Effector CD4-positive, alpha-beta T cell (primary cell): ENCODE results near the gene RAI1.
A peak's percentile ranks its signal among the peaks of the same experiment; 100 is the strongest.

Experiments
- DNase-seq: peaks from one replicate; pipeline ENCODE4 v3.0.0-alpha.2; 2020

Gene RAI1

GRCh38 chr17:17837380-17837821, 156.1 kb downstream of the RAI1 start:
- DNase-seq, result no peak

- no peak for DNase-seq
These were observed 157.0 kb downstream of the RAI1 start for GRCh38 chr17:17837966-17838962.

GRCh38 chr17:17839791-17840707, 158.8 kb downstream of the RAI1 start:
- DNase-seq, result peak; percentile 72

- no peak for DNase-seq
These were observed 159.7 kb downstream of the RAI1 start for GRCh38 chr17:17840751-17841591.

DNA sequence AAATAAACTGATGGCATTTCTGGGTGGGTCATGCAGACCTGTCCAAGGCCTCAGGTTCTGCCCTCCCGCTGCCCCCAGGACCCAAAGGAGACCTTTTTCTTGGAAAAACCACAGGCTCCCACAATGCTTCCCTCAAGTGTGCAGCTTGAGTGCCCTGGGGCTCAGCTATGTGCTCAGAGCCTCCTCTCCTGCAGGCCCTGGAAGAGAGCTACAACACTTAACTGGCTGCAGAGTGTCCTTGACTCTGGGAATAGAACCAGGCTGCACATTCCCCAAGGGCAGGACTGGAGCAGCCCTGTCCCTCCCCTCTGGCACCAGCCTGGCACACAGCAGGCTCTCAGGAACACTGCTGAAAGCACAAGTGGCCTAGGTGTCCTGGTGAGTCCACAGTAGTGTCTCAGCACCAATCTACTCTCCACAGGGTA, 160.4 kb downstream of the RAI1 start:
- DNase-seq, result no peak

DNA sequence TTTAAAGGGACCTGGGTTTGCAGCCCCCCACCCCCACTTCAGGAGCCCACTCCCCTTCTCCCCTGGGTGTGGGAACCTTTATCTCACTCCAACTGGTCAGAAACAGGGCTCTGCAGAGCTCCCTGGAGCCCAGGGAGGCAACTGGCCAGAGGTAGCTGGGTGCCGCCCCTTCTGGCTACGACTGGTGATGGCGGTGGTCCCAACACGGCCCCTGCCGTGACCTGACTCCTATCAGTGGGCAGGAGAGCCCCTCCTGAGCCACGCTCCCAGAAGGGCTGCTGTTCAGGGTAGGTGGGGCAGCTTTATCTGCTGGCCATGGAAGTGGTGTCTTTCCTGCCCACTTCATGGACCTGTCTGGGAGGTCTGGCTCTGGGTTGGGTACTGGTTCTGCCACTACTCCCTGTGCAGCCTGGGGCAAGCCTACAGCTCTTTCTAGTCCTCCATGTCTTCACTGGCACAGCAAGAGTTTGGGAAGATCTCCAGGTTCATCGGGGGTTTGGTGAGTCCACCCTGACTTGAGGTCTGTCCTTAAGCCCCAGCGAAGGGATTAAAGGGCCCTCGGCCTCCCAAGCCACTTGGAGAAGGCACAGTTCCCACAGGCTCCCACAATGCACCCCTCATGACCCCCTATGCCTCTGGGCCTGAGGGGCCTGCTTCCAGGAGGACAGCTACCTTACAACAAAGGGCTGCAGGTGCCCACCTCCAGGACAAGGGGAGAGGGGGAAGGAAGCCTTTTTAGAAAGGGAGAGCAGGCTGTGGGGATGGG, 161.0 kb downstream of the RAI1 start:
- DNase-seq, result no peak

DNA sequence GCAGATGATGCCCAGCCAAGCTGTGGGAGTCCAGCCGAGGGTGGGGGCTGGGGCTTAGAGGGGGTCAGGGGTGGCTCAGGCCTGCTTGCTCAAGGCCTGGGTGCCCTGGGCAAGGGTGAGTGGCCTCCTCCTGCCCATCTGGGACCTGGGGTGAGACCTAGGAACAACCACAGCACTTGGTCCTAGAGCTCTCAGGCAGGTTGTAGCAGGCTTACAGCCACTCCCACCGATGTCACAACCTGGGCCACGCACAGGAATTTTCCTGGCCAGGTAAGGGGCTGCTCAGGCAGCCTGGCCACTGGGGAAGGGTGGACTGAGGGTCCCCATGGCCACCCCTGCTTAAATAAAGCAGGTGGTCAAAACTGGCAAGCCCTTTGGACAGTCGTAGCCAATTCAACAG, 161.8 kb downstream of the RAI1 start:
- no peak for DNase-seq

DNA sequence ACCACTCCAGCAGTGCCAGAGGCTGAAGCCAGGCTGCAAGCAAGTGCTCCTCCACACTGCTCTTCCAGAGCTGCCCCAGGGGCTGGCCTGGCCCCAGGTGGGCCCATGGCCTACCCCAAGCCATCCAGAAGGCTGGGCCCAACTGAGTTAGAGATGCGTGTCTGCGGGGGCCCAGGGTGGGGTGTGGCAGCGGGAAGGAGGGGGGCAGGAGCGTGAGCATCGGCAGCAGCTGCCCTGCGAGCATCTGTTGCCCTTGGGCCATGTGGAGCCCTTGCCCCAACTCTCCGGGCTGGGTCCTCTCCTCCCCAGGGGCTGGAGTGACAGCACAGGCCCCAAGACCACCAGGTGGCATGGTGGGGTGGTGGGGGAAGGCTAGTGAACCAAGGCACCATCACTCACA, 162.8 kb downstream of the RAI1 start:
- no peak for DNase-seq

DNA sequence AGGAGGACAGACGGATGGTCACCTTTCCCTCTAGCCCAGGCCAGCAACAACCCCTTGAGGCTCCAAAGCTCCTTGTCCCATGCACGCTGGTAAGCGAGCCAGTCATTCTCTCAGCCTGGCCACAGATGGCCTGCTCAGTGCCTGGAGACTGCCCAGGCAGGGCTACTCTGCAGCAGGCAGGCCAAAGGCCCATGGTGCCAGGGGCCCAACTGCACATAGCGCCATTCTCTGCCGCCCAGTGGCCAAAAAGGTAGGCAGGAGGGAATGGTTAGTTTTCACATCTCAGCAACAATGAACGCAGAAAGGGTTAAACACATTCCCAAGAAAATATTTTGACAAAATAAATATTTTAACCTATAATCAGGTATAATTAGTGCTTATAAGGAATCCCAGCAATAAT, 163.2 kb downstream of the RAI1 start:
- no peak for DNase-seq

- no peak for DNase-seq
These were observed 164.0 kb downstream of the RAI1 start for GRCh38 chr17:17845046-17845775.

GRCh38 chr17:17846003-17846402, 164.7 kb downstream of the RAI1 start:
- DNase-seq, result no peak

- DNase-seq, result no peak
These were observed 165.4 kb downstream of the RAI1 start for GRCh38 chr17:17846645-17847044.

DNA sequence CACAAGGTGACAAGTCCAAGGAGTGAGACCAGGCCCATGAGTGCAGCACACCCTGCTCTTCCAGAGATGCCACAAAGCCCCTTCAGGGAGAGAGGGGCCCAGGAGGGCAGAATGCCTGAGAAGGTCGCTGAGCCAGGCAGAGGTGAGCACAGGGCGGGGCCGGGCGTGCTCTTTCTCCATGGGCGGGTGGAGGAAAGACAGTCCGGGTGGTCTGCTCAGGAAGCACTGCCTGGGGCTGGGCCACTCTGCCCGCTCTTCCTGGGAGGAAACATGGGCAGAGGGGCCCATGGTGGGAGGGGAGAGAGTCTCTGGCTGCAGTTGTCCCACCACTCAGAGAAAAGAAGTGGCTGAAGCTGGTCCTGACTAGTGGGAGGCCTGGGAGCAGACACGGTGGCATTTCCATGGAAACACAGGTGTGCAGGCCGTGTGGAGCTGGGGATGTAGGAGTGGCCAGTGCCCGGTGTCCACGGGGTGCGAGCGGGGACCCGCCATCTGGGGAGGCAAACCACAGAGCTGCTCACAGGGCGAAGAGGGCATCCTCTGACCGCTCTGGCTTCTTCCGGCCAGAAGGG, 165.9 kb downstream of the RAI1 start:
- no peak for DNase-seq

DNA sequence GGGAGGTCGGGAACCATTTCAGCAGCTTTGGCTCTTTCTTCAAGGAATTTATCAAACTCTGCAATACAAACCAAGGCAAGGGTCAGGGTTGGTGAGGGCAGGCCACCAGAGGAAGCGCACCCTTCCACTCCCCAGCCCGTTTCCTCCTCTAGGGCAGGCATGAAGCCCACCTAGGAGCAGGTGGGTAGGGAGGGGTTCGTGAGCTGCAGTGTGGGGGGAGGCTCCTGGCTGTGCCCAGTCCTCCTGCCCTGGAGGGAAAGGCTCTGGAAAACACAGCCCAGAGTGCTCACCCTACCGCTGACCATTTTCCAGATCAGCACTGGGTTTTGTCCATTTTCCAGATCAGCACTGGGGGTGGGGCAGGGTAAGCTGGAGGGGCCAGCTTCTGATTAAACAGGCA, 166.5 kb downstream of the RAI1 start:
- no peak for DNase-seq

- DNase-seq, result no peak
These were observed 167.2 kb downstream of the RAI1 start for GRCh38 chr17:17848311-17849082.

DNA sequence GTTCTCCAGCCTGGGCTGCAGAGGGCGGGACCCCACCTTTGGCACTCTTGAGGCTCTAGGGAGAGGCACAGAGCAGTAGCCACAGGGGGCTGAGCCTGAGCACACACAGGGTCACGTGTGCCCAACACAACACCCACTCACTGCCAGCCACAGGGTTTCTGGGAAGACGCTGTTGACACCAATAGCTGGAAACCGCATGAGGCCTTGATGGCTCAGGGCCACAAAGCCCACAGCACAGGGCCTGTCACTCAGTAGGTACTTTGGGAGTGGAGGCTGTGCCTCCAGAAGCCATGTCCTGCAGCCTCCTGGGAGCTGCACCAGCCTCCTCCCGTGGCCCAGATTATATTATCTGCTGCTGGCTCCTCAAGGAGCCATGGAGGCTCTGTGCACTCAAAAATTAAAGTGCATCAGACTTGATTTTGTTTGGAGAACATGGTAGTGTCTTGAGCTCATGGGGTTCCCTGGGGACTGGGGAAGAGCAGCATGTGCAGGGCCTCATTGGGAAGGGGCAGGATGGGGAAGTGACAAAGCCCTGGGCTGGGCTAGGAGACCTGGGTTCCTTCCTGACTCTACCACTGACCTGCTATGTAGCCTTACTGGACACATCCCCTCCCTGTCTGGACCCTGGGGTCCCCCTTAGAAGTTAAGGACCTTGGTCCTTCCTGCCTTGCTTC, 168.0 kb downstream of the RAI1 start:
- DNase-seq, result peak; percentile 66

GRCh38 chr17:17849845-17850373, 168.7 kb downstream of the RAI1 start:
- DNase-seq, result peak; percentile 49

GRCh38 chr17:17851103-17852002, 170.1 kb downstream of the RAI1 start:
- no peak for DNase-seq
